Mucosa of descending colon (tissue), 3 donors: ENCODE measurements around the gene NINJ2. TPM values are rescaled to one million over a fixed set of nuclear protein-coding genes. Genes with fewer than 3 reads are reported as not detected.
A peak's percentile ranks its signal among the peaks of the same experiment; 100 is the strongest.

Source experiments
- ATAC-seq: fragments of 200-7000 bp; cut with Tn5 transposase; one replicate; pipeline ENCODE4 v1.9.1; 2020; ENCODE audit warnings: mild to moderate bottlenecking, moderate library complexity
- DNase-seq, 3 donors: peaks; one replicate each; pipeline ENCODE4 v3.0.0-alpha.2; 2020
- H3K36me3 ChIP-seq: fragments of 200-600 bp; one replicate; pipeline ENCODE4 v1.8.0; 2021; ENCODE audit warnings: low read depth, mild to moderate bottlenecking
- H3K4me1 ChIP-seq: fragments of 200-600 bp; one replicate; pipeline ENCODE4 v1.8.0; 2021; ENCODE audit warnings: low read depth, mild to moderate bottlenecking
- H3K4me3 ChIP-seq: fragments of 200-600 bp; one replicate; pipeline ENCODE4 v1.8.0; 2021; ENCODE audit warnings: mild to moderate bottlenecking
- H3K9me3 ChIP-seq: fragments of 200-600 bp; one replicate; pipeline ENCODE4 v1.8.0; 2021; ENCODE audit warnings: mild to moderate bottlenecking
- intact Hi-C, 2 donors: fragments of 100-400 bp; cut with DNase I in 1 of 2; cut with micrococcal nuclease in 1 of 2; formaldehyde crosslinking; loops; one replicate each; pipeline versions ENCODE4 v1.11.0 to v1.11.1; 2022; cut with DNase I, micrococcal nuclease
- total RNA-seq, 3 donors: library from RNA; stranded (reverse); fragmentation: NEBNext Ultra II Directional in 2 of 3; extraction: Animal tissue kit (Norgen Biotek cat#: 25700) in 2 of 3; gene quantifications; one replicate each; pipeline versions ENCODE4 v1.2.1 to v1.2.4, GENCODE V29; 2021 to 2023
- TF ChIP-seq, protein P1 (sequence below): fragments of 200-600 bp; IDR thresholded peaks from one replicate; pipeline ENCODE4 v1.8.0; 2022; ENCODE audit warnings: antibody characterized with exemption, mild to moderate bottlenecking
- donor health status: DM: no; HTN: no; CAD: no; lungs with moderate emphysema.
- donor health status: DM: no; HTN: no; CAD: no.
- donor health status: DM: no; HTN: yes; CAD: no.

NINJ2 gene
- total RNA-seq, 3 donors from 2014 or later = 3.6 to 5.2 (median 3.8) TPM

DNA sequence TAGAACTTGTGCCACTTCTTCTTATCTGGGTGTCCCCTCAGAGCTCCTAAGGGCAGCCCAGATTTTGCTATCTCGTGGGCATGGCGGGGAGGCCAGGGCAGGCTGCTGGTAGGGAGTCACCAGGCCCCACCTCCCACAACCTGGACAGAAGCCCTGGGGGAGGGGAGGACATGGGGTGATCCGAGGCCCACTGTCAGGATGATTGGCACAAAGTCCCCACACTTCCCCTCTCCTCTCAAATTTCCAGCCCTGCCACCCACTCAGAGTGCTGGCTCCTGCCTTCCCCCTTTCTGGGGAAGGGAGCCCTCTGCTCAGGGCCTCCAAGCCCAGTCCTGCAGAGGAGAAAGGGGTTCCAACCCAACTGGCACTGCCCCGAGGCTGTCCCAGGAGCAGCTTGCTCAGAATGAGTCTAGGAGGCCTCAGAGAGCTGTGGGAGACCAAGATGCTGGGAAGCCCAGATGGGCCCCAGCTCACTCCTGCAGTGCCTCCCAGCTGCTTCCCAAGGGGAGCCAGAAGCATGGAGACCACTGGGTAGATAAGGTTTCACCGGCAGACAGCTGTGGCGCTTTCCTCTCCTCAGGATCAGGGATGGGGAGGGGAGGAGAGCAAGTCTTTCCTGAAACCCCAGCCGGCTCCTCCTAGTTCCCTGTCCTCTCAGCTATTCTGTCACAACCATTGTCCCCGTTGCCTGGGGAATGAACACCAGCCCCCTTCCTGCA lies 120.7 kb downstream of the NINJ2 start:
- DNase-seq (peak in 1 of 3 donors; percentile 31), ATAC-seq (no peak)
- H3K4me3 ChIP-seq = no peak overlapping the region
- intact Hi-C loops = no loop called here
- TF ChIP-seq, protein P1, sequence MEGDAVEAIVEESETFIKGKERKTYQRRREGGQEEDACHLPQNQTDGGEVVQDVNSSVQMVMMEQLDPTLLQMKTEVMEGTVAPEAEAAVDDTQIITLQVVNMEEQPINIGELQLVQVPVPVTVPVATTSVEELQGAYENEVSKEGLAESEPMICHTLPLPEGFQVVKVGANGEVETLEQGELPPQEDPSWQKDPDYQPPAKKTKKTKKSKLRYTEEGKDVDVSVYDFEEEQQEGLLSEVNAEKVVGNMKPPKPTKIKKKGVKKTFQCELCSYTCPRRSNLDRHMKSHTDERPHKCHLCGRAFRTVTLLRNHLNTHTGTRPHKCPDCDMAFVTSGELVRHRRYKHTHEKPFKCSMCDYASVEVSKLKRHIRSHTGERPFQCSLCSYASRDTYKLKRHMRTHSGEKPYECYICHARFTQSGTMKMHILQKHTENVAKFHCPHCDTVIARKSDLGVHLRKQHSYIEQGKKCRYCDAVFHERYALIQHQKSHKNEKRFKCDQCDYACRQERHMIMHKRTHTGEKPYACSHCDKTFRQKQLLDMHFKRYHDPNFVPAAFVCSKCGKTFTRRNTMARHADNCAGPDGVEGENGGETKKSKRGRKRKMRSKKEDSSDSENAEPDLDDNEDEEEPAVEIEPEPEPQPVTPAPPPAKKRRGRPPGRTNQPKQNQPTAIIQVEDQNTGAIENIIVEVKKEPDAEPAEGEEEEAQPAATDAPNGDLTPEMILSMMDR = no peak
- no peaks in the 10 kb centered on the region for H3K36me3 ChIP-seq
- no peaks in the 10 kb centered on the region for H3K9me3 ChIP-seq
- H3K4me1 ChIP-seq = peaks cover 34% of the 10 kb centered on the region

DNA sequence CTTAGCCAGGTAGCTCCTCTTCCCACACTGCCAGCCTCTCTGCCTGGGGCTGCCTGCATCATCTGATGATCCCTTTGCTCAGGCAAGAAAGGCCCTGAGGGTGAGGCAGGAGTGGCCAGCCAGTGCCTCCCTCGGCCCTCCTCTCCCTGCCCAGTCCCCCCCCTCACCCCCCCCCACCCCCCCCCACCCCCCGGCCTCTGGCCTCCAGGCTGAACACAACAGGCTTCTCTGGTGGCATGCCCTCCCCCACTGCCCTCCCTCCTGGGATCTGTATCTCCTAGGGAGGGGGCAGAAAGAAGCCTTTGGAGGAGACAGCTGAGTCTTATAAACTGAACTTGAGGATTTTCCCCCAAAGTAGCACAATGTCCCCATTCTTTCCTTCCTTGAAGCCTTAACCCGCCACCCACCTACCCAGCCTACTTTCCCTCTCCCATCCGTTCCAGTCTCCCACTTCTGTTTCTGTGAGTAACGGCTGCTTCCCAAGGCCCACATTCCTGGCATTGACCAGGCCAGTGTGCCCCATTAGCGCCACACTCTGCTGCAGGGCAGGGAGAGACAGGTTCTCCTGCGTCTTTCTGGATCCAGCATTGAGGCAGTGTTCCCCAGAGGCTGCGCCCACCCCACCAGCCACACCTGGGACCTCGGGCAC lies 121.4 kb downstream of the NINJ2 start:
- ATAC-seq (no peak), DNase-seq (peak in 2 of 3 donors; percentile 34 to 45)
- Histone ChIP-seq H3K36me3 (no peaks in the 10 kb centered on the region), H3K4me1 (peaks cover 39% of the 10 kb centered on the region), H3K4me3 (no peak overlapping the region), H3K9me3 (no peaks in the 10 kb centered on the region)
- intact Hi-C loops = no loop called here
- TF ChIP-seq, protein P1 = no peak

DNA sequence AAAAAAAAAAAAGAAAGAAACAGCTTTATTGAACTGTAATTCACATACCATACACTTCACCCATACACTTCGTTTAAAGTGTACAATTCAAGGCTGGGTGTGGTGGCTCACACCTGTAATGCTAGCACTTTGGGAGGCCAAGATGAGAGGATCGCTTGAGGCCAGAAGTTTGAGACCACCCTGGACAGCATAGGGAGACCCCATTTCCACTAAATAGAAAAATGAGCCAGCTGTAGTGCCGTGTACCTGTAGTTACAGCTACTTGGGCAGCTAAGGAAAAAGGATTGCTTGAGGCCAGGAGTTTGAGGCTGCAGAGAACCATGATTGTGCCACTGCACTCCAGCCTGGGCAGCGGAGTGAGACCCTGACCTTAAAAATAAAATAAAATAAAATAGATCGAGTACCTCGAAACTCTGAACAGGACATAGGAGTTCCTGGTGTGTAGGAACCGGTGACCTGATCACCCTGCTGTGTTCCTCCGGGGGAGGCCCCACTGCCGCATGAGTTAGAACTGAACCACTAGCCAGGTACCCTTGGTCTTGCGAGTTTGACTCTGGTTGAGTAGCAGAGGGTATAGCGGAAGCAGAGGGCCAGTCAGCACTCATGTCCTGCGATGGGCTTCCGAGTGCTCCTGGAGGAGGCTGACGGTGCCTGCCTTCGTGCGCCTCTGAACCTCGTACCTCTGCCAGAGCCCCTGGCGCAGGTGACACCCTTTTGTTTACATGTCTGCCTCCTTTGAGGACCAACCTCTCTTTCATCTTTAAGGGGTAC lies 123.5 kb downstream of the NINJ2 start:
- H3K36me3 ChIP-seq = no peaks in the 10 kb centered on the region
- peaks cover 40% of the 10 kb centered on the region for H3K4me1 ChIP-seq
- H3K9me3 ChIP-seq = no peaks in the 10 kb centered on the region
- intact Hi-C loops = loop anchor here in 1 of 2 donors (5.0 kb wide), 1 partner anchor 37 kb away; no protein-coding TSS in a partner anchor
- TF ChIP-seq, protein P1 = no peak
- H3K4me3 ChIP-seq = no peak overlapping the region
- ATAC-seq (no peak), DNase-seq (peak in 2 of 3 donors; percentile 59 to 72)

DNA sequence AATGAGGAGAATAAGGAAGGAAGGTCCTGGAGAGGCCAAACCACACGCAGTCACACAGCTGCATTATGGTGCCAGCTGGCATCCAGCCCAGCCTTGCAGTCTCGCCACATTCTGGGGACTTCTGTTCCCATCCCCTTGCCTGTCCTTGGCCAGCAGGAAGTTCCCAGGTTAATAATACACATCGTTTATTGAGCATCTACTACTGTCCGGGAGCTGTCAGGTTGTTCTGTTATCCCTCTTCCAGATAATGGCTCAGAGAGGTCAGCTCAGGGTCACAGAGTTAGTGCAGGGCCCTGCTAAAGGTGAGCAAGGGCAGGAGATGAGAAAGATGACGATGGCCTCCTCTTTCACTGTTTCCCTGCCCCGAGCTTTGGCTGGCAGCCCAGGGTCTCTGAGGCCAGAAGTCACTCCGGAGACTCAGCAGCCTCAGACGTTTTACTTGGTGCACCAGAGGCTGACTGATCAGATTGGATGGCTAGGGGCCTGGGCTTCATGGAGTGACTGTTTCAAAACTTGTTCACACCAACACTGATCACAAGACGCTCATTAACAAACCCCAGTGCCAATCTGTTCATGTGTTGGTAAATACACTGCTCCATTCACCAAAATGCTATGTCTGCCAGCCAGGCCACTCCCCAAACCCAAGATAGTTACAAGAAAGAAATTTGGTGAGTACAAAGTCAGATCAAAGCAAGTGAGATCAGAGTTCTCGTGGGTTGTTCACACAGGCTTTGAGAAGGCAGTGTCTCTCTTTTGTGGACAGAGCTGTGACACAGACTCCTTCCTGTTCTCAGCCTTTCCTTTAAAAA lies 124.3 kb downstream of the NINJ2 start:
- TF ChIP-seq, protein P1 = no peak

DNA sequence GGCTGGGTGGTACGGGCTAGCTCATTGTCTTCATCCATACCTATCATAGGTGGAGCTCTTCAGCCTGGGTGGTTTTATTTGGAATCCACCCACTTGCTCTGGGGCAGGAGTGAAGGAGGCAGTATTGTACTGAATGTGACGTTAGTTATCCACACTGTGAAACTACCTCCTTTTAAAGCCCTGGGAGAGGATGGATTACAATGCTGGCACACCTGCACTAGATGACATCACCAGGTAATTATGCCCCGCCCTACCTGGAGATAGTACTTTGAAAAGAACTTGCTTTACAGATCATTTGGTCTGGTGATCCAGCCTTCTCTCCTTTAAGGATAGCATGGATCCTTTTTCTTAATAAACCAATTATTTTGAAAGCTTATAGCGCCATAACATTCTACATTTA lies 125.5 kb downstream of the NINJ2 start:
- intact Hi-C loops = loop anchor here in 1 of 2 donors (5.0 kb wide), 1 partner anchor 35 kb away; no protein-coding TSS in a partner anchor
- no peaks in the 10 kb centered on the region for H3K9me3 ChIP-seq
- TF ChIP-seq, protein P1 = no peak
- DNase-seq (peak in 2 of 3 donors; percentile 59 to 93), ATAC-seq (peak; percentile 79)
- no peaks in the 10 kb centered on the region for H3K36me3 ChIP-seq
- H3K4me1 ChIP-seq = peaks cover 40% of the 10 kb centered on the region
- no peak overlapping the region for H3K4me3 ChIP-seq

More for the DNA sequence above, 124.3 kb downstream of the NINJ2 start:
- DNase-seq (peak; percentile 90 to 92 (median 92)), ATAC-seq (peak; percentile 66)
- Histone ChIP-seq H3K36me3 (no peaks in the 10 kb centered on the region), H3K9me3 (no peaks in the 10 kb centered on the region), H3K4me1 (peaks cover 40% of the 10 kb centered on the region), H3K4me3 (no peak overlapping the region)
- intact Hi-C loops = loop anchor here in 1 of 2 donors (5.0 kb wide), 1 partner anchor 37 kb away; no protein-coding TSS in a partner anchor
